ENCODE data around the gene SMTN.

DNA sequence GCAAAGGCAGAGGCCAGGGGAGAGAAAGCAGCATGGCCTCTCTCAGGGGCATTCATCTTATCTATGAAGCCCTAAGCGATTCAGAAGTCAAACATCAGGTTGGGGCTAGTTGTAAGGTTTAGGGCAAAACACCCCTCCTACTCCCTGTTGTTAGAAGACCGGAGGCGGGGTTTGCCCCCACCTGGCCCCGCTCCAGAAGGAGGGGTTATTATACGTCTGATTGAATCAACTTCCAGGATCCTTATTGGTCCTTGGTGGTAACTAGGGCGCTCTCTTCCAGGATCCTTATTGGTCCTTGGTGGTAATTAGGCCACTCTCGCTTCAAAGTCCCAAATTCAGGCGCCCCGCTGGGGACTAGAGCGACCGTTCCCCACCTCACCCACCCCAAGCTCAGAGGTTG is 12.1 kb upstream of the SMTN start:
- TF ChIP-seq, protein P1, sequence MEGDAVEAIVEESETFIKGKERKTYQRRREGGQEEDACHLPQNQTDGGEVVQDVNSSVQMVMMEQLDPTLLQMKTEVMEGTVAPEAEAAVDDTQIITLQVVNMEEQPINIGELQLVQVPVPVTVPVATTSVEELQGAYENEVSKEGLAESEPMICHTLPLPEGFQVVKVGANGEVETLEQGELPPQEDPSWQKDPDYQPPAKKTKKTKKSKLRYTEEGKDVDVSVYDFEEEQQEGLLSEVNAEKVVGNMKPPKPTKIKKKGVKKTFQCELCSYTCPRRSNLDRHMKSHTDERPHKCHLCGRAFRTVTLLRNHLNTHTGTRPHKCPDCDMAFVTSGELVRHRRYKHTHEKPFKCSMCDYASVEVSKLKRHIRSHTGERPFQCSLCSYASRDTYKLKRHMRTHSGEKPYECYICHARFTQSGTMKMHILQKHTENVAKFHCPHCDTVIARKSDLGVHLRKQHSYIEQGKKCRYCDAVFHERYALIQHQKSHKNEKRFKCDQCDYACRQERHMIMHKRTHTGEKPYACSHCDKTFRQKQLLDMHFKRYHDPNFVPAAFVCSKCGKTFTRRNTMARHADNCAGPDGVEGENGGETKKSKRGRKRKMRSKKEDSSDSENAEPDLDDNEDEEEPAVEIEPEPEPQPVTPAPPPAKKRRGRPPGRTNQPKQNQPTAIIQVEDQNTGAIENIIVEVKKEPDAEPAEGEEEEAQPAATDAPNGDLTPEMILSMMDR (IDR thresholded peaks at IDR 0.05), result no peak
- TF ChIP-seq POLR2A (IDR thresholded peaks at IDR 0.05) (no peak), POLR2AphosphoS5 (IDR thresholded peaks at IDR 0.05) (no peak)
